Stimulated activated CD4-positive, alpha-beta T cell treated with anti-CD3 and anti-CD28 coated beads, Interleukin-1b, Interleukin-23, amount 100 ng/mL, for 48 hours (primary cell): Measurements from ENCODE around the gene TNFAIP8L3.

ENCODE experiments used
- DNase-seq: peaks from one replicate; pipeline ENCODE4 v3.0.0-alpha.2; 2020

TNFAIP8L3 gene

DNA sequence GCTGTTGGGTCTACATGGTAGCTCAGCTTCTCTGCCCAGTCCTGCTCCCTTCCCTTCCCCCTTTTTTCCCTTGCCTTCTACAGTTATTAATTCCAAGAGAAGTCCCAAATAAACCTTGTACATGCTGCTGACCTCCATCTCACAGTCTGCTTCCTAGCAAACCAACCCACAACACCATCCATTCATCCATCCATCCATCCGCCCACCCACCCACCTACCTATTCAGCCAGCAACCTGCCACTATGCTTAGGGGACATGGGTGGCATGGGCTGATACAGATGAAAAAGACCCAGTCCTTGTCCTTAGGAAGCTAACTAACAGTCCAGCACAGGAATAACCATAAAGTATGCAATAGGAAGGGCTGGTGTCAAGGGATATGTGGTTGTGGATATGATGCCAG, 5.7 kb downstream of the TNFAIP8L3 start:
- no peak for DNase-seq

DNA sequence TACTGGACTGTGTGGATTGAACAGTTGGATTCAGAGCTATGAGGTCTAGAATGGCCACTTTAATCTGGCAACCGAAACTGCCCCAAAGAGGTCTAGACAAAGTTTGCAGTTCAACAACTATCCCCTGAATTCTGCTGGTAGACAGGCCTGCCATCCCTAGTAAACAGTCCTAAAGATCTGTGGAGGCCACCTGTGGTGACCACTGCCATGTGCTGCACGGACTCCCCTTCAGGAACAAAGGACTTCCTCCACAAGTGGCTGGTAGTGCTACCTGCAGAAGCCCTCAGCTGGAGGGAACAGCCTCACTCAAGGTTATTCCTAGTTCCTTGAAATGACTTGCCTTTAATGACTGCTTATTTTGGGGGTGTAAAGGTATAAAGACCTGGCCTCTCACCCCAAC, 6.1 kb downstream of the TNFAIP8L3 start:
- DNase-seq = no peak

DNA sequence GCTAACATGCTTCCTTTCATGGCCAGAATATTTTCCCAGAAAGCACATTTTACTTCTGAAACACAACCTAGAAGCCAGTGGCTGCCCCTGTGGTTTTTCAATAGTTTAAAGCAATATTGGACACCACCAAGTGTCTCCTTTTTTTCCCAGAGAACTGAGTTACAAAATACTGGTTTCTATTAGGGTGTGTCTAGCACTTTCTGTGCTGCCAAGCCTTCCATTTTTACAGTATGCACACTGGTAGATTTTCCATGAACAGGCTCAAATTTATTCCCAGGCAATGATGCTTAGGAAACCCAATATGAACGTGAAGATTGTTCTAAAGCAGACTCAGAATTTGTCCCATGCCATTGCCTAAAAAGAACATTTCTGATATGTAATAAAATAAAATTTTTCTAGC, 7.2 kb downstream of the TNFAIP8L3 start:
- DNase-seq = no peak

DNA sequence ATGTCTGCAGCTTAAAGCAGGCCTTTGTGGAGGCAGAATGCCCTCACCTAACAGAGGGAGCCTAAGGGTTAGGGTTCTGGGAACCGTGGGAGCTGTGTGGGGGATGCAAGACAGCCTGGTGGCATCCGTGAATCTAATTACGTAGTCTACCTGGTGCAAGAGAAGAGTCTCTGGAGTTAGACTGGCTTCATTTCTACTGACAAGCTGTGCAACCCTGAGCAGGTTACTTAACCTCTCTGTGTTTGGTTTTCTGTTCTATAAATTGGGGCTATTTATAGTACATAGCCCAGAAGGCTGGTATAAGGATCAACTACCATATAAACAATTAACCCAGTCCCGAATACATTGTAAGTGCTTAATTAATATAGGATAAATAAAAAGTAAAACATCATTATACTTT, 8.3 kb downstream of the TNFAIP8L3 start:
- DNase-seq = no peak

DNA sequence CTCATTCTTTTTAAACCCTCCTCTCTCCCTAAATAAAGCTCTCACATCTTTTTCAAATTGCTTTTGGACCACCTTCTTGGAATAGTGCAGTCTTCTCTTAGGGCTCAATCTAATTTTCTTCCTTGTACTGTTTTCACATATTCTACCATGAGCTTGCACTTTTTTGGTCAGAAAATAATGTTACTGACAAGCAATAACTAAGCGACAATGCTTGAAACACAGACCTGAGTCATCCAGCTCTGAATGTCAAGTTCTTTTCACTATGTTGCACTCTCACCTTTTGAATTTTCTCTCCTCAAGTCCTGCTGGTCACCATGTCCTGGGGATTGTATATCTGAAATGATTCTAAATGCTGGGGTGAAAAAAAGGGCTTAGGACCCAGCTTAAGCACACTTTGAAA, 8.9 kb downstream of the TNFAIP8L3 start:
- DNase-seq = no peak

DNA sequence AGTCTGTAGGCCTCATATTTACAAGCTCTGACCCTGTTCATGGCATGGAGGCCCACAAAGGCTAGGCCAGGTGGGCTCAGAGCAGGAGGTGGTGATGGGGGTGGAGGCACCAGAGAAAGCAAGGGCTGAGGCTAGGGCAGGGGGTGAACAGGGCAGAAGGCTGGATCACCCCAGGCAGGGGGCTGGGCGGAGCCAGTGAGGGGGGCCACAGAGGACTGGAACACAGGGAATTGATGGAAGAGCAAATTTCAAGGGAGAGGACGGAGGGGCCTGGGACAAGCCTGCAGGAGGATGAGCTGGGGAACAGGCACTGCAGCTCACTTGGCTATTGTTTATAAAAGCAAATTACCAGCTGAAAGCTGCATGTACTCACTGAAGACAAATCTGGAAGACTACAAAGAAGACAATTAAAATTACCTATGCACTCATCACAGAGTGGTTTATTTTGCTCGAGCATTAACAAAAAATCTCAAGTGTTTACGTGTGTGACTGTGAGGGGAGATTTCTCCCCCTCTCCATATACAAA, 11.0 kb downstream of the TNFAIP8L3 start:
- DNase-seq = no peak

DNA sequence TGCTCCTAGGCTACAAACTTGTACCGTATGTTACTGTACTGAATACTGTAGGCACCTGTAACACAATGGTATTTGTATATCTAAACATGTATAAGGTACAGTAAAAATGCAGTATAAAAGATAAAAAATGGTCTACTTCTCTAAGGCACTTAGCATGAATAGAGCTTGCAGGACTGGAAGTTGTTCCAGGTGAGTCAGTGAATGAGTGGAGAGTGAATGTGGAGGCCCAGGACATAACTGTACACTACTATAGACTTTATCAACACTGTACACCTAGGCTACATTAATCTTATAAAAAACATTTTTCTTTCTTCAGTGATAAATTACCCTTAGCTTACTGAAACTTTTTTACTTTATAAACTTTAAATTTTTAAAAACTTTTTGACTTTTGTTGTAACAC, 12.5 kb downstream of the TNFAIP8L3 start:
- DNase-seq = no peak

DNA sequence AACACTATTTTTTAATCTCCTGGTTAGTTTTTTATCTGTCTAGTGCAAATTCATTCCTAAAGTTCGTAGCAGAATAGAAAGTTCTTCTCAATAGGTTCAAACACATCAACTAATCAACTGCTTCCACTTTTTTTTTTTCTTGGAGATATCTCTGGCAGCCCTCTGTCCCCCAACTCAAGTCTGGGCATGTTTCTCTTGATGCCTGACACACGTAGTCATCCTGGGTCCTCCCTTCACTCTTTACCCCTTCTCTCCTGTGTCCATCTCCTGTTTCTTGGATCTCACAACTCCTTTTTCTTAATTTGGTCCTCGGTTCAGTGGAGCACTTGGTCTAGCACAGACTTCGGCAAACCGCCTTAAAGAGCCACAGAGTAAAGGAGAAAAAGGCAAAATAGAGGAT, 14.4 kb downstream of the TNFAIP8L3 start:
- DNase-seq = no peak

DNA sequence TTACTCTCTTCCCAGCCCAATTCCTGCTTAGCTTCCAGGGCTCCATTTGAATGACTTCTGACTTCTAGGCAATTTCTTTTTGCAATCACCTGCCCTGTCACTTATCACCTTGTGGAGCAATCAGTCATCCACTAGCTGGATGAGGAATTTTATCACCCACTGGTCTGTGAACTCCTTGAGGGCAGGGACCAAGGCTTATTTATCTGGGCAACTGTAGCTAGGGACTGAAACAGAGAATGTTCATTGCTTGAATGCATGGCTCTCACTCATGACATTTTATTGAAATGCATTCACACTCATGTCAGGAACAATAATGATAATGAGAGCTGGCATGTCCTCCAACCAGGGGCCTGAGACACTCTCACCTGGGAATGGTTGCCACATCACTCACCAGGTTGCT, 15.5 kb downstream of the TNFAIP8L3 start:
- DNase-seq = no peak

DNA sequence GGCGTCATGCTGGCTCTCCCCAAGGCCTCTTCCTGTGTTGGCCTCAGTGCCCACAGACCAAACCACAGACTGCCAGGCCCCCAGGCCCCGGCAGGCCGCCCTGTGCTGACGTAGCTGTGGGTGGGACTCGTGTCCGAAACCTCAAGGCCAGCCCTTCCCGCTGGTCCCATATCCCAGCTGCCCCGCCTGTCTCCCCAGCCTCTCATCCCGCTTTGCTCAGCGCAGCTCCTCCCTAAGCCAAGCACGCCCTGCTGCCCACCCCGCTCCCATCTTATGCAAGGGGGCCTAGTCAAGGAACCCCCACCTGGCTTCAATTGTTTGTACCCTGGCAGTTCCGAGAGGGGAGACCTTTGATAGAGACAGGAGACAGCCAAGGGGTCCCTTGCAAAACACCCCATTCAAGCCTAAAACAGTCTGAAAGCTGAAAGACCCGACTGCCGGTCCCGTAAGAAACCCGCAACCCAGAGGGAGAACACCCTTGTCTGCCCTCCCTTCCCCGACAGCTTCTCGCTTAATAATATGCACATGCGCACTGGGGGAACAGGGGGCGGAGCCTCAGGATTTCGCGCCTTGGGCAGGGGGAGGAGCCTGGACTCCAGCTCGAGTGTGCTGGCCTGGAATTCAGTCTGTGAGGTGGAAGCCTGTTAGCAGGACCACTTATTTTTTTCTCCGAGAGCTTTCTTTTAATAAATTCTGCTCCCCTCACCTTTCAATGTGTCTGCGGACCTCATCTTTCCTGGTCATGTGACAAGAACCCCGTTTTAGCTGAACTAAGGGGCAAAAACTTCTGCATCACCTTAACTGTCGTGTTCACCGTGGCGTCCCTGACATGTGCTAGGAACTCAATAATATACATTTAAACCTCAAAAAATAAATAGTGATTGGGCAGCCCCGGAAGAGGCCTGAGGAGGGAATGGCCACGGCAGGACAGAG, 17.2 kb downstream of the TNFAIP8L3 start:
- peak; percentile 77 for DNase-seq

DNA sequence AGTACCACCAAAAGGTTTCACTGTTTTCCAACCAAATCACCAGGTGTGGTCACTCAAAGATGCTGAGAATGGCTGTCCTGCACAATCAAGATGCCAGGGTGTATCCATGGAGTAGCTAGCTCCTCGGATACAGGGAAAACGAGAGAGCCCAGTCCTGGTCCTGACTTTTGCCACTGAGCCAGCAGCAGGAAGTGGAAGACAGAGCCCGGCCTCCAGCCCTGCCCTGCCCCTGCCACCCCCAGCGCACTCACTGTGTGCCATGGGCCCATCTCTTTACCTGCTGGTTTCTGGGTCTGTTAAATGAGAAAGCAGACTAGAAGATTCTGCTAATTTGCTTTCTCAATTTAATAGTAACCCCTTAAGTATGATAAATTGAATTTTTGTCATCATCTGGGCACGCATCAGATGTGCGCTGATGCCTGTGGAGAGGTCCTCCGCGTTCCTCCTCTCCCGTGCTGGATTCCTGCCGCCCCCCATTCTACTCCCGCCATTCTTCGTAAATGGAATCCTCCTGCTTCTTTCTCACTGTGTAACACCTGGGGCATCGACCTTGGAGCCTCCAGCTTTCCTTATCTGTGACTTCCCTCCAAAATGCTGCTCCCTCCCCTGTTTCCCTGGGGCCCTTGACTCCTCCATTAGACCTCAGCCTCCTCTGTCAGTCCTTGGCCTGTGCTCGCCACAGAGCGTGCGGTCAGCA, 18.0 kb downstream of the TNFAIP8L3 start:
- DNase-seq = no peak

DNA sequence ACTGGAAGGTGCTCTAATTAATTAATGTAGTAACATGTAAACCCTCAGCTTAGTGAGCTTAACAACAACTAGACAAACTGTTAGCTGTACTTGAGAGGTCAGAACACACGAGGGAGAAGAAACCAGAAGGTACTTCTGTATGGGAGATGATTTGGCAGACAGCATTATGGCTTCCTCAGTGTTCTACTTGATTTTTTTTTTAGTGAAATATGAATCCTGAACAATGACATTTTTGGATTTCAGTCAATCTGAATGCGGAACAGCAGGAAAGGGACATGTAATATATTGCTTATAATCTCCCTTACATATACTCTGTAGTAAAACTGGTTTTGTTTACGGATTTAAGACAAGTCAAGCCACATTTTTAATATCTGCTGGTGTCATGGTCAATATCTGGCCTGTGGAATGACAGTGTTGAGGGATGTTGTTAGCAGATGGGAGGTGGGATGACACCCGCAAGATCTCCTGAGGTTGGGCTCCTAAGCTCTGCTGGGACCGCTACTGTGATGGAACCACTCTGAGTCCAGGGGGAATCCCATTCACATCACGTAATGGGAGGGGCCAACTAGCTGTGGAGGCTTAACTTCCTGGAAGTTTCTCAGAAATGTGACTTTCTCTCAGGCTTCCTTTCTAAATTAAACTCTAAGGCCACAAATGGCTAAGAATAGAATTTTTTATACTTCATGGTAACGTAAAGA, 18.7 kb downstream of the TNFAIP8L3 start:
- DNase-seq = no peak

DNA sequence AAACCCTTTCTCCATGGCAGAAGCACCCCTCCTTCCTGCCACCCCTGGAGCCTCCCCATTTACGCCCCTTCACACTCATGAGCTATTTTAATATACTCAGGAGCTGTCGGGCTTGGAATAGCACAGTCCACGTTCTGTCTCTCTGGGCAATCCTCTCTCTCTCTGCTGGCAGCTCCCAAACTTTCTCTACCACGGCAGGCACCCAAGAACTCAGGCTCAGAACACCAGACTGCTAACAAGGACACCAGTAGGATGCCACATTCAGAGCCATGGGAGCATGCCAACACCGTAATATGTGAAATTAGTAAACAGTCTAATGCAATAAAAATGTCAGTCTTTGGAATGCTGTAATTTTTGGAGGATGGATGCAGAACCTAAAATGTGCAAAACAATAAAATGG, 19.3 kb downstream of the TNFAIP8L3 start:
- no peak for DNase-seq

DNA sequence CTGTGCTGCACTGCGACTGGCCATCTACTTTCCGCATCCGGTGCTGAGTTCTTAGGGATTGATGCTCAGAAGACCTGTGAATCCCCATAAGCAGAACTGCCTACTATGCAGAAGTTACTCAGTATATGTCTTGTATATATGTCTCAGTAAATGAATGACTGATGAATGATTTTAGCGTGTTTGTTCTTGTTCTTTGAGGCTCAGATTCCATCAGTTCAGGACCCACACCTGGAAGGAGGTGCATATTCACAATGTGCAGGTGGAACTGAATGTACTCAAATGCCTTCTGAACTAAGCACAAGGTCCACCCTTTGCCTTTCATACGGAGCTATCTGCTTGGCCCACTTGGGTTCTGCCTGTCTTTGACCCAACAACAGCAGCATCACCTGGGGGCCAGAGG, 19.8 kb downstream of the TNFAIP8L3 start:
- DNase-seq = no peak

DNA sequence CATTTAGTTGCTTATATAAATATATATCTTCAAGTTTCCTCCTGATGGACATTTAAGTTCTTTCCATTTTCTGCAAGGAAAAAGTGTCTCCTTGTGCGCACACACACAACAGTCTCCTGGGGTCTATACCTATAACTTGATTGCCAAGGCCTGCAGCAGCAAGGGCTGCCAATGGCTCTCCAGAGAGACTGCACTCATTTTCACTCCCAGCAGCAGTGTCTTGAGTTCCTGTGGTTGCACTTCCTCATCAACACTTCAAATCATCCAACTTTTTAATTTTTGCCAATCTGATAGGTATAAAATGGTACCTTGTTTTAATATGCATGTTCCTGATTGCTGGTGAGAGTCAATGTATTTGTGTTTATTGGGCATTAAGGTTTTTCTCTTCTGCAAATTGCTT, 23.1 kb downstream of the TNFAIP8L3 start:
- DNase-seq = no peak

DNA sequence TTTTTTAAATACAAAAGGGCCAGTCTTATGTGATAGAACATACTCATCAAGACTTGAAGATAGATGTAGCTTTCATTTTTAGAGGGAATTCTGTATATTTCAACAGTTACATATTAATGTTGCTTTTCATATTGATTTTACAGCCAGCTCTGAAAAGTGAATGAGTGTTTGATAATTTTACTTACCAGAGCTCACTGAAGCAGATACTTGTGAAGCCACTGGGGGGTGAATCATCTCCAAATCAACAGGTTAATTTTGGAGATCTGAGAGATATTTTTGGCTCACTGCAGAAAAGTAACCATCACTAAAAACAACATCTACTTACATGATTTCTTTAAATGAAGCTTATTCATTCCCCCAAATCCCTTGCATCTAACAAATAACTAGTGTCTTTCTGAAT, 24.7 kb downstream of the TNFAIP8L3 start:
- DNase-seq = no peak

DNA sequence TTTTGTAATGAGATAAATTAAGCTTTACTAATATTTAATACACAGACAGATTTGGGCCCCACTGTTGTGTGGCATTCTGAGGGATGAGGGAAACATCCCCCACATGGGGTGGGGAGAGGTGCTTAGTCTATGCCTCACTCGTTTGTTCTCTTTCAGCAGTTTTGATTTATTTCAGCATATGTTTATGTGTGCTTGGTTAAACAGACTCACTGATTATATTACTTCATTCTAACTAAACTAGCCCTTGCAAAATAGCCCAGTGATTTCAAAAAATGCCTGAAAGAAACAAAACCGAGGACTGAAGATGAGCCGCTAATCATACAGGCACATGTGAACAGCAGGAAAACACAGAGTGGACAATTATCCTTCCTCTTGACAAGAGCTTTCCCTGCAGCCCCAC, 27.2 kb downstream of the TNFAIP8L3 start:
- DNase-seq = no peak

DNA sequence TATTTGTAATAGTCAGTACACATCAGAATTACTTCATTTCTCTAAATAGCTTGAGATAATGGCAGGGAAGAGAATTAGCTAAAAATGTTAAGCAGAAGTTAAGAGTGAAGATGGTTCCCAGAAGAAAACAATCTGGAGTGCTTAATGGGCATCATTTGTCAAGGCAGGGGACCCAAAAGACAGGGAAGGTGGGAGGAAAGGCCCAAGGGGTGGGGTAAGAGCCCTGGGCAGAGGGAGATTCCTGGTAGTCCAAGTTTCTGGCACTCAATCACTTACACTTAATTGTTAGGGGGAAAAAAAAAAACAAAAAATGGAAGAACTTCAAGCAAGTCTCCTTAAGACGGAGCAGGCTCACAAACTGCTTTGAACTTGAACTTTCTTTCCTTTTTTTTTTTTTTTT, 28.9 kb downstream of the TNFAIP8L3 start:
- no peak for DNase-seq

DNA sequence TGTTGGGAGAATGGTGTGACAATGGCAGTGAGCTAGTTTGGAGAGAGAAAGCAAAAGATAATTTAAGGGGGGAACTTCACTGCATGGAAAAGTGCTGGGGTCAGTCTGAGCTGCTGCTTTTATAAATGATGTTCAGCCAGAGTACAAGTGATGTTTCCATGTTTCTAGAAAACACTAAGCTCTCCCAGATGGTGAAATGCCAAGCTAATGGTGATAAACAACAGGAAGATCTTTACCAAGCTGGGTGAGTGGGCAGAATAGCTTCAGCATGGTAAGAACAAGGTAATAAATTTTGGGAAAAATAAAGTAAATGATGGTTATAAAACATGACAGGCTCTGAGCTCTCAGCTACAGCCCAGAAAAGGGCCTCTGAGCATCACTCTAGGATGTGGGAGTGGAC, 29.4 kb downstream of the TNFAIP8L3 start:
- DNase-seq = no peak

DNA sequence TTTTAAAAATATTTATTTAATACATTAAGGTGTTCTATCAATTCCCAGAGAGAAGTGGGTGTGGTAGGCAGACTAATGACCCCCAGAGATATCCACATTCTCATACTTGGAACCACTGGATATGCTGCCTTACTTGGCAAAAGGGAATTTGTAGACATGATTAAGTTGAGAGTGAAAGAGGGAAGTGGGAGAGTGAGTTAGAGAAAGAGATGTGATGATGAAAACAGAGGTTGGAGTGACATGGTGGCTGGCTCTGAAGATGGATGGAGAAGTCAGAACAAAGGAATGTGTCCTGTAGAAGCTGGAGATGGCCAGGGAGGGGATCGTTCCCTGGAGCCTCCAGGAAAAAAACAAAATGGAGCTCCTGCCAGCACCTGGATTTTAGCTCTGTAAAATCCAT, 32.0 kb downstream of the TNFAIP8L3 start:
- no peak for DNase-seq

DNA sequence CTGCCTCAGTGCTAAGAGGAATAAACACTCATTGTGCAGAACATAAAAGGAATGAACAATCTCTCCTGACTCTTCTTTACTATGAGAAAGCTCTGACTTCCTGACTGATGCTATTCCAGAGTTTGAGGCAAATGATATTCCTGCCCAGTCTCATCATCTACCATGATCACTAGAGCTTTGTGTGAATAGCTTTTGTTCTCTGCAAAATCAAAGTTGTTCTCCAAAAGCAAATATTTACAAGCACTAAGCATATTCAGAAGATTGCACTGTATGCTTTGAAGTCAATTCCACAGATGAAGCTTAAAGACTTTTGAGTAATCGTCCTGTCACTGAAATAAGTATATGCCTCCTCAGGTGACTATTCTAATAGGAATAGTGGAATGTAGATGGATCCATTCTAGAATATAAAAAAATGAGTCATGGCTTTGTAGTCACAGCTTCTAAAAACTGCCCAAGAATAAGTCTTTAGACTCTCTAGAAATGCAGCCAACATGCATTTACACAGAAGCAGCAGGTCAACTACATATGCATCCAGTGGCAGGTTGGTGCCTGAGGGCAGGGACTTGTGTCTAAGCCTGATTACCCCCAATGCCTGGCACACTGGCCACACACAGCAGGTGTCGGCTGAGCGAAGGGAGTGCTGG, 34.6 kb downstream of the TNFAIP8L3 start:
- no peak for DNase-seq

DNA sequence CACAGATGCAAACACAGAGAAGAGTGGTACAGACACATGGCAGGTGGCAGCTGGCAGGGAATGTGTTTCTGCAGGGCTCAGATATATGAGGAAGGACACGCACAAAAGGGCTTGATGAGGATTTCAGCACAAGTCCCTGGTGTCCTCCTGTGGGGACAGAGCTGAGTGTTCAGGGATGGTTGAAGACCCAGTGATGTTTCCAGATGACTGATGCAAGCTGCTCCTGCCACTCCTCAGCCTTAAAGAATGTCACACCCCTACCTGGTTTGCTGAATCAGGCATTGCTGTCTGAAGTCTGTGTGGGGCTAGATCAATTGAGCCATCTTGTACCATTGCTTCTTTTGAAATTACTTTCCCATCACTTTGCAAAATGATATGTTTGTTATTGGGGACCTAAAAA, 40.2 kb downstream of the TNFAIP8L3 start:
- no peak for DNase-seq

DNA sequence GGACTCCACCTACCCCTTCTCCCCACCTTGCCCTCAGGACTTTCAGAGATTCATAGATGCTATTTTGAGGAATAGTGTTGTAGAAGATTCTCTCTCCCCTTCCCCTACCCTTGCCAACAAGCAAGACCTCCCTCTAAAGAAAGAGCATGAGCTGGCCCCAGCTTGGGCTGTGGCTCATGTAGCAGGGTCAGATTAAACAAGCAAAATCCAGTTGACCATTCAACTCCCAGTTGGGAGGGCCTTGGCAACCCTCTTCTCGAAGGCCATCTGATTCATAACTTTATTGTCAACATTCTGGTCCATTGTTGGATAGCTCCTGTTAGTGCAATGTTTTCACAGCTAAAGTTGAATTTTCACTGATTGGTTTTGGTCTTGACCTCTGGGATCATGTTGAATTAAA, 41.1 kb downstream of the TNFAIP8L3 start:
- no peak for DNase-seq
